Thoracic aorta (tissue), 2 donors: ENCODE data around the gene SRI. TPM values are rescaled to one million over a fixed set of nuclear protein-coding genes. Genes with fewer than 3 reads are reported as not detected.

Experiments used
- ATAC-seq: fragments of 150-250 bp; one replicate; pipeline ENCODE4 v1.8.0; 2017; ENCODE audit warnings: low read depth; ENCODE audit not compliant: insufficient number of reproducible peaks, low FRiP score
- DNase-seq: peaks from one replicate; pipeline ENCODE4 v3.0.0-alpha.2; 2020; ENCODE audit warnings: low spot score
- H3K27ac ChIP-seq, 2 donors: fragments of 200-600 bp; sonication (generic); 1 replicate in 1 of 2; 2 replicates in 1 of 2; pipeline ENCODE4 v1.5.1; 2016; ENCODE audit warnings: mild to moderate bottlenecking in 2 of 2, moderate library complexity in 2 of 2
- H3K27me3 ChIP-seq: fragments of 200-600 bp; sonication (generic); replicated peaks from 2 replicates; pipeline ENCODE4 v1.6.0; 2016; ENCODE audit warnings: mild to moderate bottlenecking; ENCODE audit not compliant: insufficient read depth
- H3K36me3 ChIP-seq: fragments of 200-600 bp; sonication (generic); one replicate; pipeline ENCODE4 v1.5.1; 2016
- H3K4me1 ChIP-seq, 2 donors: fragments of 200-600 bp; sonication (generic); 1 replicate in 1 of 2; 2 replicates in 1 of 2; pipeline versions ENCODE4 v1.5.1 to v1.6.0; 2016; ENCODE audit warnings: low read depth in 2 of 2, mild to moderate bottlenecking in 1 of 2; ENCODE audit not compliant: control insufficient read depth in 1 of 2
- H3K4me3 ChIP-seq: fragments of 200-600 bp; sonication (generic); 2 replicates; pipeline ENCODE4 v1.5.1; 2016; ENCODE audit warnings: mild to moderate bottlenecking
- H3K9me3 ChIP-seq: fragments of 200-600 bp; sonication (generic); 2 replicates; pipeline ENCODE4 v1.5.1; 2016
- total RNA-seq, 2 donors: library from RNA; depleted of rRNA; stranded (reverse); fragments of >200 nt; gene quantifications; one replicate each; pipeline versions ENCODE4 v1.1.0 to v1.2.3, GENCODE V29; 2016
- TF ChIP-seq, protein P1 (sequence below): fragments of 200-600 bp; sonication (generic); IDR thresholded peaks from one replicate; pipeline ENCODE4 v1.5.1; 2019; ENCODE audit warnings: antibody characterized with exemption

The SRI gene
- total RNA-seq, 2 donors from 2014 or later: 70.7 to 85.2 TPM

DNA sequence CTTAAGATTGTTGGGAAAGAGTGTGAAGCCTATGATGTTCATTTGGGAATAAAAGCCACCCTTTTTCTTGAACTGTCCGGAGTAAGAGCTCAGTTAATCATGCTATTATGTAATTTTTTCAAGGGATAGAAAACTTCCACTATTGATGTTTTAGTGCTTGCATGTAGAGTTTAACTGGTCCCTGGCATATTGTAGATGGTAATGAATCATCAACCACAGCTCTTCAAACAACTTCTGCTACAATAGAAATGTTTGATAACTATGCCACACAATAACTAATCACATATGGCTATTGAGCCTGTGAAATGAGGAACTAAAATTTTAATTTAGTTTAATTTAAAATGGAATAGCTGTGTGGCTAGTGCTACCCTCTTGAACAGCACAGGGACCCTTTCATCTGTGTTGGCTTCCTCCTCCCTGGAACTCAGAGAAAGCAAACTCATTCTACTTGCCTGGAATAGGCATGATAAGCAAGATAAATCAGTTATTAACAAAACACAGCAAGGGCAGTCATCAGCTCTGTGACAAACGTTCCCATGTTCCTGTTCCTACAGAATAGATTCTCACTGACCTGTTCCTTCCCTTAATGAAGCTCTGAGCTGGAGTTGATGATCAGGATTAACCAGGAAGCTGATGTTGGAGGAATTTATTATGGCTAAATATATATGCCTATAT is 4.9 kb upstream of the SRI start:
- no peak overlapping the region for H3K27ac ChIP-seq
- DNase-seq (no peak), ATAC-seq (no peak)
- TF ChIP-seq, protein P1, sequence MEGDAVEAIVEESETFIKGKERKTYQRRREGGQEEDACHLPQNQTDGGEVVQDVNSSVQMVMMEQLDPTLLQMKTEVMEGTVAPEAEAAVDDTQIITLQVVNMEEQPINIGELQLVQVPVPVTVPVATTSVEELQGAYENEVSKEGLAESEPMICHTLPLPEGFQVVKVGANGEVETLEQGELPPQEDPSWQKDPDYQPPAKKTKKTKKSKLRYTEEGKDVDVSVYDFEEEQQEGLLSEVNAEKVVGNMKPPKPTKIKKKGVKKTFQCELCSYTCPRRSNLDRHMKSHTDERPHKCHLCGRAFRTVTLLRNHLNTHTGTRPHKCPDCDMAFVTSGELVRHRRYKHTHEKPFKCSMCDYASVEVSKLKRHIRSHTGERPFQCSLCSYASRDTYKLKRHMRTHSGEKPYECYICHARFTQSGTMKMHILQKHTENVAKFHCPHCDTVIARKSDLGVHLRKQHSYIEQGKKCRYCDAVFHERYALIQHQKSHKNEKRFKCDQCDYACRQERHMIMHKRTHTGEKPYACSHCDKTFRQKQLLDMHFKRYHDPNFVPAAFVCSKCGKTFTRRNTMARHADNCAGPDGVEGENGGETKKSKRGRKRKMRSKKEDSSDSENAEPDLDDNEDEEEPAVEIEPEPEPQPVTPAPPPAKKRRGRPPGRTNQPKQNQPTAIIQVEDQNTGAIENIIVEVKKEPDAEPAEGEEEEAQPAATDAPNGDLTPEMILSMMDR: no peak
- no peaks in the 10 kb centered on the region for H3K9me3 ChIP-seq
- no peaks in the 10 kb centered on the region for H3K4me1 ChIP-seq
- H3K36me3 ChIP-seq: no peaks in the 10 kb centered on the region
- H3K4me3 ChIP-seq: no peak overlapping the region
- no peaks in the 10 kb centered on the region for H3K27me3 ChIP-seq

DNA sequence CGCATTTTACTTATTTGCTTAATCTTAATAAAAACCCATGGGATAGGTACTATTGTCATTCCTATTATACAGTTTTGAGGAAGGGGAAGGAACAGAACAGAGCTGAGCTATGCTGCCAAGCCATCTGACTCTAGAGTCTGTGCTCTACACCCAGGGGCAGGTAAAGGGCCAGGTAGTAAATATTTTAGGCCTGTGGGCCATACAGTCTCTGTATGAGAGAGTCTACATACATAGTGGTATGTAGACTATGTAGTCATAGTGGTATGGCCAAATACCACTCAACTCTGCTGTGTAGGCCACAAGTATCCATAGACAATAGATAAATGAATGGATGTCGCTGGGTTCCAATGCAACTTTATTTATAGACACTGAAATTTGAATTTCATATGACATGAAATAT is 3.4 kb upstream of the SRI start:
- ATAC-seq: no peak
- Histone ChIP-seq H3K4me1 (peaks cover 3 to 4% of the 10 kb centered on the region in 2 donors), H3K9me3 (no peaks in the 10 kb centered on the region), H3K27me3 (no peaks in the 10 kb centered on the region), H3K4me3 (no peak overlapping the region), H3K36me3 (no peaks in the 10 kb centered on the region), H3K27ac (no peak overlapping the region)
- TF ChIP-seq, protein P1: no peak
- no peak for DNase-seq

DNA sequence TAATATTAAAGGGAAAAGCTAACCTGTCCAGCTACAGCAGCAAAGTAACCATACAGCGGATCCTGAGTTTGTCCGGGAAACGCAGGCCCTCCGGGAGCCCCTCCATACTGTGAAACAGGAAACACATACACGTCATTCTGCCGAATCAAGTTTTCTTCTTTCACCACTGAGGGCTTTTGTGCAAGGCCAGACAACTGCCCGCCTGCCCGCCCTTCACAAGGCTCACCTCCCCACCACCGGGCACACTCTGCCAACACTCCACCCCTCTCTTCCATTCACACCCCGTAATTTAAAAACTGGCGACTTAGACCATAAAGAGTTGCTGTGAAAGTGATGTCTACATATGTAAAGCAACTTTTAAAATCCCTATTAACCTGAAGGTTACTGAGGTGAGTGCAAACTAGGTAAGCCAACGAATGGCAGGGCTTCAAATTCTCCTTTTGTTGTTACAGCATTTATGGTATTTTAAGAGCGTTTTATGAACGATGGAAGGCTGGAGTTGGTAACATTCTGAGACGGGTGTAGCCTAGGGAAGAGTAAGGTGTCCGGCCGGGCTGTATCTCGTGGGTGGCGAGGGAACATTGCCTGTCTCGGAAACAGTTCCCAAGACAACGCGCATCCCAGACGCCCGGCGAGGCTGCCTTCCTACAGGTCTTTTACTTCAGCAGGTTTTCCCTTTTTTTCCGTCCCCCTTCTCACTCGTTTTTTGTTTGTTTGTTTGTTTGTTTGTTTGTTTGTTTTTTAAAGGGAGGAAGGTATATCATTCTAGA is 817 bp downstream of the SRI start:
- Histone ChIP-seq H3K27me3 (no peaks in the 10 kb centered on the region), H3K4me1 (peaks cover 11 to 13% of the 10 kb centered on the region in 2 donors), H3K27ac (peak overlapping the region; percentile 4 to 86), H3K36me3 (peaks cover 4% of the 10 kb centered on the region), H3K9me3 (no peaks in the 10 kb centered on the region), H3K4me3 (peak overlapping the region; percentile 92)
- TF ChIP-seq, protein P1: no peak
- peak; percentile 54 for ATAC-seq
- DNase-seq: no peak

DNA sequence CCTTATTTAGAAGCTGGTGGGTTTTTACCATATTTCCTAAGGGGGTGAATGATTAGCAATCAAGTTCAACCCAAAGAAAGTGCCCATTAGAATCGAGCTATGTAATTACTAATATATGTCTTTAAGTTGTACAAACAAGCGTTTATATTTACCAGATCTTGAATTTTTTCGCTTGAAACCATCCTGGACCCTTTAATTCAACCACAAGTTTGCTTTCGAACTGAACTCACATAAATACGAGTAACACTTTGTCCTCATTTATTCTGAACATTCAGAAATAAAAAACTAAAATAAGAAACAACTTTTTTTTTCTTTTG is 1.5 kb downstream of the SRI start:
- Histone ChIP-seq H3K36me3 (peaks cover 4% of the 10 kb centered on the region), H3K9me3 (no peaks in the 10 kb centered on the region), H3K4me1 (peaks cover 11 to 13% of the 10 kb centered on the region in 2 donors), H3K27ac (peak overlapping the region; percentile 4 to 86), H3K4me3 (peak overlapping the region; percentile 92), H3K27me3 (no peaks in the 10 kb centered on the region)
- no peak for ATAC-seq
- no peak for DNase-seq
- TF ChIP-seq, protein P1: no peak

DNA sequence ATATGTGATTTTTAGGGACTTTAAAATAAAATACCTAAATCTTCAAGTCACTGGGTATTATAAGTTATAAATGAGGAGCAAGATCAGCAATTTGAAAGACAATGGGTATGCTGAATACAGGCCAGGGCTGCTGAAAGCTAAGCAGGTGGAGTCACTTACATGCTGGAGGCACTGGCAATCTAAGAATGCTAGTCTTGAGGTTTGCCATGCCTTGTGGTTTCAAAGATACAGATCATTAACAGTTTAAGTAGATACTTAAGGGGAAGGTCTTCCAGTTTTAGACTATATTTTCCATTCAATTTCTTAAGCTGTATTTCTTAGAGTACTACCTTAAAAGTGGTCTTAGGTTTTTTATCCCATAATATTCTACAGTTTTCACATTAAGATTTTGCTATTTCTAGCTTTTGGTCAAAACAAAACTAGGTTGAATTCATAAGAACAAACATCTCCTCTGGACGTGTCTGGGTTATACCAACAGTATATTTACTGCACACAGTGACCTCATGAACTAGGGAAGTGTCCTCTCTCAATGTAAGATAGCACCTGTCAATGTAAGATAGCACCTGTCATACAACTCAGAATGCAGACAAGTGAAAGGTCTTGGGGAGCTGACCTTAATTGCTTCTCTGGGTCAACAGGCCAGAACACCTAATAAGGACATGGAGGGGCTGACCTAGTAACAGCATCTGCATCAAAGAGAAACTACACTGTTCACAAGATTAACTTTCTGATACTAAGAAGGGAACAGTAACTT is 2.0 kb downstream of the SRI start:
- TF ChIP-seq, protein P1: no peak
- Histone ChIP-seq H3K27ac (peak overlapping the region; percentile 8 to 86), H3K4me1 (peaks cover 11 to 13% of the 10 kb centered on the region in 2 donors), H3K9me3 (no peaks in the 10 kb centered on the region), H3K4me3 (peak overlapping the region; percentile 92), H3K27me3 (no peaks in the 10 kb centered on the region), H3K36me3 (peaks cover 4% of the 10 kb centered on the region)
- ATAC-seq (no peak), DNase-seq (no peak)
